Thyroid gland (tissue), 4 donors: Measurements from ENCODE around the gene SUSD2. TPM values are rescaled to one million over a fixed set of nuclear protein-coding genes. Genes with fewer than 3 reads are reported as not detected.
"Not testable (repeated sequence)": the region's sequence is repeated elsewhere in the genome, so short reads cannot be mapped to it uniquely, and the experiment has no call there.

Experiments
- DNase-seq, 2 donors: peaks; one replicate each; pipeline ENCODE4 v3.0.0-alpha.2; 2019
- H3K27ac ChIP-seq, 3 donors: fragments of 200-600 bp; sonication (generic); 1 replicate in 2 of 3; 2 replicates in 1 of 3; pipeline ENCODE4 v1.5.1; 2016 to 2019; ENCODE audit warnings: mild to moderate bottlenecking in 1 of 3, moderate library complexity in 1 of 3
- H3K27me3 ChIP-seq: fragments of 200-600 bp; sonication (generic); one replicate; pipeline ENCODE4 v1.5.1; 2019
- H3K36me3 ChIP-seq, 2 donors: fragments of 200-600 bp; sonication (generic); one replicate each; pipeline ENCODE4 v1.5.1; 2016 to 2019
- H3K4me1 ChIP-seq, 2 donors: fragments of 200-600 bp; sonication (generic); one replicate each; pipeline ENCODE4 v1.5.1; 2017 to 2019
- H3K4me3 ChIP-seq, 3 donors: fragments of 200-600 bp; sonication (generic); replicated peaks in 1 of 3; 1 replicate in 2 of 3; 2 replicates in 1 of 3; pipeline ENCODE4 v1.5.1; 2016; ENCODE audit warnings: mild to moderate bottlenecking in 1 of 3
- H3K9me3 ChIP-seq: fragments of 200-600 bp; sonication (generic); one replicate; pipeline ENCODE4 v1.5.1; 2017
- POLR2A ChIP-seq, 2 donors: fragments of 450-650 bp; IDR thresholded peaks; one replicate each; pipeline ENCODE4 v1.6.1; 2017; ENCODE audit warnings: antibody characterized with exemption in 2 of 2, mild to moderate bottlenecking in 2 of 2, moderate library complexity in 1 of 2
- WGBS, 2 donors: methylation state at CpG; one replicate each; pipeline ENCODE4 v1.1.5; 2017; 5-methylcytosine and 5-hydroxymethylcytosine counted together
- intact Hi-C: fragments of 100-400 bp; cut with DNase I; formaldehyde crosslinking; loops from one replicate; pipeline ENCODE4 v1.15.1; 2023
- total RNA-seq, 4 donors: library from RNA; depleted of rRNA; stranded (reverse); fragments of >200 nt; gene quantifications; one replicate each; pipeline ENCODE4 v1.2.3, GENCODE V29; 2016
- TF ChIP-seq, protein P1 (sequence below), 6 experiments: fragments of 200-600 bp in 3 of 6; fragments of 450-650 bp in 3 of 6; sonication (generic) in 3 of 6; IDR thresholded peaks; one replicate each; pipeline ENCODE4 v1.5.1; 2016 to 2019; ENCODE audit warnings: antibody characterized with exemption in 6 of 6, mild to moderate bottlenecking in 2 of 6, inconsistent platforms in 1 of 6, moderate library complexity in 1 of 6

SUSD2 gene
- total RNA-seq, 4 donors from 2014 or later = 9.5 to 22.5 (median 15.1) TPM

DNA sequence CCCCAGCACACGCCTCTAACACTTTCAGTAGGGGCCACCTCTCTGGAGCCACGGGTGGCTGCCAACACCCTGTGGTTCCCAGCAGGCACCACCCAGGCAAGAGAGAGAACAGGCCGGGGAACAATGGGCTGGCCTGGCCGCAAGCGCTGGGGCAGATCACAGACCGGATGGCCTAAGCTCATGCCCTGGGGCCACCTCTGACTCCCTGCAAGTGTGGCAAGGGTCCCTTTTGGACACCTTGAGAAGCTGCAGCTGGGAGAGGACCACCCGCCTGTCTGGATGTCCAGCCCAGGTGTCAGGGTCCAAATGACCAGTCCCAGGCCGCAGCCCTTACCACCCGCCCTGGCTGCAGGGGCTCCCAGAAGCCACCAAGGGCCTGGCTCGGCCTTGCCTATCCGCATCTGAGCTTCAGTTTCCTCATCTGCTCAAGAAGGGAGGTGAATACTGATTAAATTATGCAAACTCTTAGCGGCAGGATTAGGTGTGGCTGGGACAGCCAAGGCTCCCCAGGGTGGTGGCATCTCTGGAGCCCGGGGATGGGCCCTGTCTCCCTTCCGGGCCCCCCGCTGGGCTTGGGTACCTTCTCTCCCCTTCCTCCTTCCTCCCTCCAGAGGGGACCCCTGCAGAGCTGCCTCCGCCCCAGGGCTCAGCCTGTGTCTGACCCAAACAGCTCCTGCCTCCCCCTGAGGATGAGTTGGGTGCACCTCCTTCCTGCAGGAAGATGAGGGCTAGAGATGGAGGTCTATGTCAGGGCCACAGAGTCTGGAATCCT is 785 bp upstream of the SUSD2 start:
- intact Hi-C loops = no loop called here
- peaks cover 13 to 19% of the 10 kb centered on the region in 2 donors for H3K4me1 ChIP-seq
- WGBS, 2 donors = 88 to 95% methylated on average over 6 to 14 of the region's 16 CpGs

DNA sequence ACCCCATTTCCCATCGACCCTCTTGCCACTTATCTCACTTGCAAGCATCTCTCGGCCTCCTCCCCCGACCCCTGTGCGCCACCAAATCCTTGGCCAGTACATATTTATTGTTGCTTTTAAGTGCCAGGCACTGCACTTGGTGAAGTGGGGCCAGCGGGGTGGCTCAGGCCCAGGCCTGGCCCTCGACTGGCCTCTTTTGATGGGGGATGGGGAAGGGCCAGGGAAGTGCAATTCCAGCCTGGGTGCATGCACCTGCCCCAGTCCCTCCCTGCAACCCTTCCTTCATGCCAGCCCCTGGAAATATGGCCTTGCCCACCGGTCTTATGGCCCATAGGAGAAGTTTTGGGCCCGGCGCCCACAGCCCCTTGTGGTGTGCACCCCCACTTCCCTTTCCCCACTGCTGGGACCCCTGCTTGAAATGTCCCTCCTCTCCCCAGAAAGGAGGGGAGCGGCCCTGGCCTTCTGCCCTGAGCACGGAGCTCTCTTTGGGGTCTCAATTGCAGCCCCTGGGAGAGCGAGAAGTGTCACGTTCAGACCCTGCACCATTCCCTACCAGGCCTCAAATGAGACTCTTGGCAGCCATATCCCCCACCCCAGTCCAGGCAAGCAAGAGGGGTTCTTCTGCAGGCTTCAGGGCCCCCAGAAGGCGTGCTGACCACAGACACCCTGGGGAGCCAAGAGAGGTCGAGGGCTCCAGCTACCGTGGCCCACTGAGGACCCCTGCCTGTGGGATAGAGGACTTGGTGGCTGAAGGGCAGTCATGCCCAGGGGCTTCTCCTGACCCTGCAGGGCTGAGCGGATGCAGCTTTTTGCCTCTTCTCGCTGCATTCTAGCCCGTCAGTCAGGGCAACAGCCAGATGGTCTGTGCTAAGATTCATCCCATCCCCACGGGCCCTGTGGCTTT is 961 bp downstream of the SUSD2 start:
- peak overlapping the region in 2 of 3 donors; percentile 40 to 58 for H3K27ac ChIP-seq
- peak; percentile 50 to 52 for DNase-seq
- no peak for TF ChIP-seq POLR2A (IDR thresholded peaks at IDR 0.05)
- TF ChIP-seq, protein P1, sequence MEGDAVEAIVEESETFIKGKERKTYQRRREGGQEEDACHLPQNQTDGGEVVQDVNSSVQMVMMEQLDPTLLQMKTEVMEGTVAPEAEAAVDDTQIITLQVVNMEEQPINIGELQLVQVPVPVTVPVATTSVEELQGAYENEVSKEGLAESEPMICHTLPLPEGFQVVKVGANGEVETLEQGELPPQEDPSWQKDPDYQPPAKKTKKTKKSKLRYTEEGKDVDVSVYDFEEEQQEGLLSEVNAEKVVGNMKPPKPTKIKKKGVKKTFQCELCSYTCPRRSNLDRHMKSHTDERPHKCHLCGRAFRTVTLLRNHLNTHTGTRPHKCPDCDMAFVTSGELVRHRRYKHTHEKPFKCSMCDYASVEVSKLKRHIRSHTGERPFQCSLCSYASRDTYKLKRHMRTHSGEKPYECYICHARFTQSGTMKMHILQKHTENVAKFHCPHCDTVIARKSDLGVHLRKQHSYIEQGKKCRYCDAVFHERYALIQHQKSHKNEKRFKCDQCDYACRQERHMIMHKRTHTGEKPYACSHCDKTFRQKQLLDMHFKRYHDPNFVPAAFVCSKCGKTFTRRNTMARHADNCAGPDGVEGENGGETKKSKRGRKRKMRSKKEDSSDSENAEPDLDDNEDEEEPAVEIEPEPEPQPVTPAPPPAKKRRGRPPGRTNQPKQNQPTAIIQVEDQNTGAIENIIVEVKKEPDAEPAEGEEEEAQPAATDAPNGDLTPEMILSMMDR (IDR thresholded peaks at IDR 0.05) = no peak
- H3K36me3 ChIP-seq = peaks cover 3 to 12% of the 10 kb centered on the region in 2 donors
- H3K9me3 ChIP-seq = no peaks in the 10 kb centered on the region
- no peak overlapping the region for H3K4me3 ChIP-seq
- peaks cover 13 to 19% of the 10 kb centered on the region in 2 donors for H3K4me1 ChIP-seq
- intact Hi-C loops = no loop called here
- no peaks in the 10 kb centered on the region for H3K27me3 ChIP-seq
- 75 to 77% methylated on average over 16 to 18 of the region's 20 CpGs for WGBS, 2 donors

More for the DNA sequence above, 785 bp upstream of the SUSD2 start:
- H3K27ac ChIP-seq = peak overlapping the region in 2 of 3 donors; percentile 40 to 58
- TF ChIP-seq POLR2A (IDR thresholded peaks at IDR 0.05) = no peak
- TF ChIP-seq, protein P1 (IDR thresholded peaks at IDR 0.05) = no peak
- no peaks in the 10 kb centered on the region for H3K27me3 ChIP-seq
- H3K4me3 ChIP-seq = no peak overlapping the region
- DNase-seq = no peak
- H3K9me3 ChIP-seq = no peaks in the 10 kb centered on the region
- H3K36me3 ChIP-seq = peaks cover 11 to 19% of the 10 kb centered on the region in 2 donors

DNA sequence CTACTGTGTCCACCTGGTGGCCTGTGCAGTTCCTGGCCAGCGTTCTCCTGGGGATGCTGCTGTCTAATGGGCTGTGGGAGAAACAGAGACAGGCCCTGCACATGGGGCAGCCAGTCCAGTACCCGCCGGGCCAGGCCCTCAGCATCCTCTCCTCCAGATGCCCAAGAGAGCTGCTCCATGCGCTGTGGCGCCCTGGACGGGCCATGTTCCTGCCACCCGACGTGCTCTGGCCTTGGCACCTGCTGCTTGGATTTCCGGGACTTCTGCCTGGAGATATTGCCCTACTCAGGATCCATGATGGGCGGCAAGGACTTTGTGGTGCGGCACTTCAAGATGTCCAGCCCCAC is 1.6 kb downstream of the SUSD2 start:
- H3K4me3 ChIP-seq, H3K9me3 ChIP-seq, H3K27ac ChIP-seq, H3K36me3 ChIP-seq, DNase-seq, H3K27me3 ChIP-seq, intact Hi-C loops: not testable (repeated sequence)
- 97 to 100% methylated on average over 1 to 6 of the region's 11 CpGs for WGBS, 2 donors
- peaks cover 13 to 19% of the 10 kb centered on the region in 2 donors for H3K4me1 ChIP-seq

DNA sequence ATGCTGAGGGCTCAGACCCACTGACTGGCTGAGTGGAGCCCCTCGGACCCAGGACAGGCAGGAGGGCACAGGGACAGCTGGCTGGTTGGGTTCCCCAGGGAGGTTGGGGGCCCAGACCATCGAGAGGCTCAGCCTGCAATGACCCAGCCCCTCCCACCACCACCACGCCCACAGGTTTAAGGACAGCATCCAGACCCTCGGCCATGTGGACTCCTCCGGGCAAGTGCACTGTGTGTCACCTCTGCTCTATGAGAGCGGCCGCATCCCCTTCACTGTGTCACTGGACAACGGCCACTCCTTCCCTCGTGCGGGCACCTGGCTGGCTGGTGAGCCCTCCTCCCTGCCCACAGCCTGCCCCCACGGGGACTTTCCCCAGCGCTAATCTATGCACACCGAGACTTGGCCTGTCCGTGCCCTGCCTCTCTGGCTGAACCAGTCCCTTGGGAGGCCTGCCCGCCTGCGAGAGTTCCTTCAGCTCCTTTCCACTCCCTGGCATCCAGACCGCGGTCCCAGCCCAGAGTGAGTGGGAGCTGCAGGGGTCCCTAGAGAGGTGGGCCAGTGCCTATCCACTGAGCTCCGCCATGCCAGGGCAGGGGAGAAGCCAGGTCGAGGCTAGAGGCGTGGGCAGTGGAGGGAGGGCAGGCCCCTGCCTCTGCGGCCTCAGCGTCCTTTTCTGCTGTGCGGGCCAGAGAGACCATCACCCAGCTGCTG is 2.2 kb downstream of the SUSD2 start:
- 84 to 86% methylated on average over 11 to 18 of the region's 24 CpGs for WGBS, 2 donors
- Histone ChIP-seq H3K36me3 (peaks cover 0 to under 1% of the 10 kb centered on the region in 2 donors), H3K9me3 (no peaks in the 10 kb centered on the region), H3K27me3 (no peaks in the 10 kb centered on the region), H3K4me3 (no peak overlapping the region), H3K27ac (no peak overlapping the region), H3K4me1 (peaks cover 13 to 19% of the 10 kb centered on the region in 2 donors)
- no peak for DNase-seq
- intact Hi-C loops = no loop called here
- TF ChIP-seq, protein P1 (IDR thresholded peaks at IDR 0.05) = no peak
- no peak for TF ChIP-seq POLR2A (IDR thresholded peaks at IDR 0.05)

DNA sequence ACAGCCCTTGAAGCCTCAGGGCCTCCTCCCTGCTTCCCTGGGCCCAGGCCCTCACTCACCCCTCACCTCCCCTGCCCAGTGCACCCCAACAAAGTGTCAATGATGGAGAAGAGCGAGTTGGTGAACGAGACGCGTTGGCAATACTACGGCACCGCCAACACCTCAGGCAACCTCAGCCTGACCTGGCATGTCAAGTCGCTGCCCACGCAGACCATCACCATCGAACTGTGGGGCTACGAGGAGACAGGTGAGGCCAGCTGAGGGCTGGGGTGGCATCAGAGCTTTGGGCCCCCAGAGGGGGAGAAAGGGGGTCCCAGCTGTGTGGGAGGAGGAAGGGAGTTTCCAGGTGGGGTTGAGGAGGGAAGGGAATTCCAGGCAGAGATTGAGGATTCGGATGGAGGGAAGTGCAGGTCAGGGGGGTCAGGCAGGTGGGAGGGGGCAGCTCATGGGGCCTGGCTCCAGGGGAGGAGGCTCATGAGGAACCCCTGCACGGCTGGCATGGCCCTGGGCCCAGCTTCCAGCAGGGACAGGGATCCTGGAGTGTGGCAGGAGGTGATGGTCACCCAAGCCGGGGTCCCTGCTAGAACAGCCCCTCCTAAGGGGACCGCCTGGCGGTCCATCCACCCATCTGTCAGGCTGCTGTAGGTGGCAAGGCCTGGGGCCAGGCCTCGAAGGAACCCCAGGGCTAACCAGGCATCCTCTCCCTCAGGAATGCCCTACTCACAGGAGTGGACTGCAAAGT is 2.9 kb downstream of the SUSD2 start:
- H3K4me1 ChIP-seq = peaks cover 20 to 27% of the 10 kb centered on the region in 2 donors
- H3K36me3 ChIP-seq = no peaks in the 10 kb centered on the region
- H3K9me3 ChIP-seq = no peaks in the 10 kb centered on the region
- WGBS, 2 donors = 91 to 96% methylated on average over 14 to 16 of the region's 16 CpGs
- intact Hi-C loops = no loop called here
- TF ChIP-seq POLR2A (IDR thresholded peaks at IDR 0.05) = no peak
- H3K27ac ChIP-seq = no peak overlapping the region
- no peak overlapping the region for H3K4me3 ChIP-seq
- no peaks in the 10 kb centered on the region for H3K27me3 ChIP-seq
- DNase-seq = no peak
